ENCODE measurements around the gene PRKAR1B. TPM values are rescaled to one million over a fixed set of nuclear protein-coding genes. Genes with fewer than 3 reads are reported as not detected.

Gene PRKAR1B
- total and polyA plus RNA-seq, 7 donors: 1.4 to 4.6 (median 1.9) TPM

- no peak for DNase-seq
- peaks cover 0 to 27% (median 2%) of the 10 kb centered on the region in 3 donors for H3K27me3 ChIP-seq (ENCODE audit: insufficient read depth in 3 of 3, low read length in 2 of 3)
Observed at GRCh38 chr7:526460-527034, 200.5 kb downstream of the PRKAR1B start.

GRCh38 chr7:525740-526139 lies 201.3 kb downstream of the PRKAR1B start:
- Histone ChIP-seq H3K27me3 (ENCODE audit: insufficient read depth in 3 of 3, low read length in 2 of 3) (peaks cover 0 to 33% (median 2%) of the 10 kb centered on the region in 3 donors), H3K9me3 (peaks cover 2% of the 10 kb centered on the region), H3K27ac (no peak overlapping the region), H3K36me3 (ENCODE audit: insufficient read depth in 1 of 2, low read depth in 1 of 2) (no peaks in the 10 kb centered on the region), H3K4me3 (no peak overlapping the region), H3K4me1 (peaks cover 13% of the 10 kb centered on the region)
- ATAC-seq: no peak
- TF ChIP-seq CTCF (IDR thresholded peaks at IDR 0.05): no peak
- DNase-seq: no peak
- intact Hi-C loops (cut with DNase I): no loop called here
- WGBS, 3 donors: 34 to 61% (median 57%) methylated on average over 12 of the region's 12 CpGs

More at GRCh38 chr7:526460-527034, 200.5 kb downstream of the PRKAR1B start:
- no peak for ATAC-seq
- Histone ChIP-seq H3K27ac (no peak overlapping the region), H3K36me3 (ENCODE audit: insufficient read depth in 1 of 2, low read depth in 1 of 2) (no peaks in the 10 kb centered on the region), H3K4me3 (no peak overlapping the region), H3K4me1 (peaks cover 10% of the 10 kb centered on the region), H3K9me3 (peaks cover 2% of the 10 kb centered on the region)
- intact Hi-C loops (cut with DNase I): no loop called here
- no peak for TF ChIP-seq CTCF (IDR thresholded peaks at IDR 0.05)
- WGBS, 3 donors: 82 to 84% (median 83%) methylated on average over 22 of the region's 22 CpGs

GRCh38 chr7:524800-525199 lies 202.3 kb downstream of the PRKAR1B start:
- no peak for TF ChIP-seq CTCF (IDR thresholded peaks at IDR 0.05)
- intact Hi-C loops (cut with DNase I): loop anchor here (5.0 kb wide), 2 partner anchors 203 to 208 kb away; partner anchors contain the start of genes DNAAF5 (in 1 of the 2) and PRKAR1B (in 1 of the 2)
- Histone ChIP-seq H3K4me1 (peaks cover 17% of the 10 kb centered on the region), H3K4me3 (no peak overlapping the region), H3K27me3 (ENCODE audit: insufficient read depth in 3 of 3, low read length in 2 of 3) (peaks cover 0 to 26% (median 2%) of the 10 kb centered on the region in 3 donors), H3K9me3 (peaks cover 2% of the 10 kb centered on the region), H3K27ac (no peak overlapping the region), H3K36me3 (ENCODE audit: insufficient read depth in 1 of 2, low read depth in 1 of 2) (no peaks in the 10 kb centered on the region)
- 93 to 96% (median 94%) methylated on average over 9 of the region's 9 CpGs for WGBS, 3 donors
- DNase-seq (no peak), ATAC-seq (no peak)

GRCh38 chr7:523347-524336 lies 203.4 kb downstream of the PRKAR1B start:
- 79 to 85% (median 83%) methylated on average over 28 of the region's 28 CpGs for WGBS, 3 donors
- Histone ChIP-seq H3K9me3 (peaks cover 2% of the 10 kb centered on the region), H3K4me1 (peaks cover 17% of the 10 kb centered on the region), H3K27me3 (ENCODE audit: insufficient read depth in 3 of 3, low read length in 2 of 3) (peaks cover 0 to 19% (median 2%) of the 10 kb centered on the region in 3 donors), H3K27ac (no peak overlapping the region), H3K36me3 (ENCODE audit: insufficient read depth in 1 of 2, low read depth in 1 of 2) (no peaks in the 10 kb centered on the region), H3K4me3 (no peak overlapping the region)
- TF ChIP-seq CTCF (IDR thresholded peaks at IDR 0.05): no peak
- intact Hi-C loops (cut with DNase I): loop anchor here (5.0 kb wide), 2 partner anchors 204 to 209 kb away; partner anchors contain the start of genes DNAAF5 (in 1 of the 2) and PRKAR1B (in 1 of the 2)
- ATAC-seq (no peak), DNase-seq (no peak)

Data from psoas muscle (tissue), 8 donors.